K562 (cell line): ENCODE data around the gene PDCD1. TPM values are rescaled to one million over a fixed set of nuclear protein-coding genes. Genes with fewer than 3 reads are reported as not detected.

Experiments used
- E2F3 ChIP-seq: fragments of 250-450 bp; sonication (Bioruptor Pico); IDR thresholded peaks from 2 replicates; pipeline ENCODE4 v1.4.0; 2020; ENCODE audit warnings: mild to moderate bottlenecking
- FOXJ2 ChIP-seq: fragments of 200-800 bp; sonication (Bioruptor generic); IDR thresholded peaks from 2 replicates; pipeline ENCODE4 v1.6.1; 2016; ENCODE audit warnings: missing genetic modification characterization, missing compliant biosample characterization
- HNRNPK ChIP-seq: fragments of 200-400 bp; formaldehyde crosslinking; IDR thresholded peaks from one replicate; pipeline ENCODE4 v1.6.1; 2018; ENCODE audit warnings: mild to moderate bottlenecking, low read depth, low read length; ENCODE audit not compliant: poor library complexity, severe bottlenecking
- NFIC ChIP-seq: fragments of 450-650 bp; IDR thresholded peaks from 2 replicates; pipeline ENCODE4 v1.6.1; 2017; ENCODE audit warnings: mild to moderate bottlenecking, inconsistent platforms
- NONO ChIP-seq, 2 experiments: fragments of 200-400 bp in 1 of 2; fragments of 450-650 bp in 1 of 2; formaldehyde crosslinking in 1 of 2; IDR thresholded peaks; 2 replicates each; pipeline ENCODE4 v1.6.1; 2017; ENCODE audit warnings: low read depth in 2 of 2, mild to moderate bottlenecking in 2 of 2, moderate library complexity in 2 of 2, low read length in 1 of 2
- NR2C2 ChIP-seq, 2 experiments: fragments of 200-800 bp in 1 of 2; sonication (Bioruptor generic) in 1 of 2; sonication (generic) in 1 of 2; formaldehyde crosslinking in 1 of 2; IDR thresholded peaks; 2 replicates each; pipeline versions ENCODE4 v1.6.1 to v1.8.0; 2016 to 2022; ENCODE audit warnings: mild to moderate bottlenecking in 1 of 2, missing compliant biosample characterization in 1 of 2, missing genetic modification characterization in 1 of 2, missing genetic modification reagents in 1 of 2
- PHF21A ChIP-seq: fragments of 450-650 bp; IDR thresholded peaks from 2 replicates; pipeline ENCODE4 v1.6.1; 2017; ENCODE audit warnings: low read depth, borderline replicate concordance
- POLR2A ChIP-seq: fragments of 450-650 bp; conservative IDR thresholded peaks from 2 replicates; pipeline ENCODE4 v1.6.1; 2016
- PURB ChIP-seq: sonication (generic); formaldehyde crosslinking; IDR thresholded peaks from 2 replicates; pipeline ENCODE4 v1.9.0; 2021; ENCODE audit warnings: low read depth, mild to moderate bottlenecking, missing genetic modification reagents
- SAFB ChIP-seq: fragments of 200-400 bp; formaldehyde crosslinking; IDR thresholded peaks from 2 replicates; pipeline ENCODE4 v1.6.1; 2017; ENCODE audit warnings: low read depth, low read length, borderline replicate concordance
- SMAD1 ChIP-seq: fragments of 150-350 bp; IDR thresholded peaks from 2 replicates; pipeline ENCODE4 v1.6.1; 2014; ENCODE audit warnings: low read length, low read depth; ENCODE audit not compliant: partially characterized antibody
- ZNF146 ChIP-seq: IDR thresholded peaks from one replicate; pipeline ENCODE4 v1.6.1; 2018; ENCODE audit warnings: missing compliant biosample characterization; ENCODE audit not compliant: unreplicated experiment
- ZNF197 ChIP-seq: fragments of 200-800 bp; sonication (Bioruptor generic); IDR thresholded peaks from 2 replicates; pipeline ENCODE4 v1.6.1; 2016; ENCODE audit warnings: low read depth, missing genetic modification characterization, missing compliant biosample characterization
- ZNF830 ChIP-seq: fragments of 250-450 bp; sonication (Bioruptor Pico); IDR thresholded peaks from 2 replicates; pipeline ENCODE4 v1.5.0; 2021; ENCODE audit warnings: mild to moderate bottlenecking
- polyA plus RNA-seq, 8 experiments: library from polyadenylated mRNA; depleted of rRNA in 4 of 8; stranded (reverse) in 5 of 8; unstranded in 3 of 8; fragments of >200 nt; fragmentation: Nextera tagmentation in 2 of 8; fragmentation: Illumina TruSeq in 1 of 8; extraction: Ambion mirVana in 2 of 8; extraction: Trizol in 1 of 8; gene quantifications; 2 replicates each; pipeline versions ENCODE4 v1.2.1 to v1.2.3, GENCODE V29; 2011 to 2014; ENCODE audit warnings: inconsistent platforms in 1 of 8, missing spikeins in 1 of 8
- total RNA-seq, 7 experiments: library from RNA; depleted of rRNA in 6 of 7; stranded (reverse); fragments of >200 nt in 6 of 7; fragmentation: Illumina TruSeq in 2 of 7; extraction: Trizol in 2 of 7; gene quantifications; 2 replicates each; pipeline versions ENCODE4 v1.2.1 to v1.2.3, GENCODE V29; 2011 to 2021; ENCODE audit warnings: low replicate concordance in 1 of 7
- TF ChIP-seq, protein P1 (sequence below): fragments of 450-650 bp; IDR thresholded peaks from 2 replicates; pipeline ENCODE4 v1.6.1; 2016
- TF ChIP-seq, protein P2 (sequence below): fragments of 200-800 bp; sonication (Bioruptor generic); IDR thresholded peaks from 2 replicates; pipeline ENCODE4 v1.6.1; 2017; ENCODE audit warnings: missing genetic modification characterization, missing compliant biosample characterization
- TF ChIP-seq, protein P3 (sequence below): fragments of 450-650 bp; IDR thresholded peaks from 2 replicates; pipeline ENCODE4 v1.6.1; 2014; ENCODE audit warnings: low read depth, mild to moderate bottlenecking, moderate library complexity, borderline replicate concordance
- TF ChIP-seq, protein P4 (sequence below), 2 experiments: fragments of 450-650 bp in 1 of 2; sonication (generic) in 1 of 2; formaldehyde crosslinking in 1 of 2; IDR thresholded peaks in 1 of 2; conservative IDR thresholded peaks in 1 of 2; 2 replicates each; pipeline versions ENCODE4 v1.6.1 to v1.8.1; 2016 to 2023; ENCODE audit warnings: mild to moderate bottlenecking in 2 of 2, moderate library complexity in 2 of 2, inconsistent platforms in 1 of 2, missing genetic modification reagents in 1 of 2
- TF ChIP-seq, protein P5 (sequence below): fragments of 250-450 bp; sonication (Bioruptor Pico); IDR thresholded peaks from 2 replicates; pipeline ENCODE4 v1.5.0; 2021; ENCODE audit warnings: mild to moderate bottlenecking, borderline replicate concordance

Gene PDCD1
- total and polyA plus RNA-seq, 9 of the 15 experiments (the other 6 are each of a cell fraction or from before 2014, with no cell fraction given) = 0.15 to 2.5 (median 1.0) TPM; not detected in 2

- TF ChIP-seq, protein P1, sequence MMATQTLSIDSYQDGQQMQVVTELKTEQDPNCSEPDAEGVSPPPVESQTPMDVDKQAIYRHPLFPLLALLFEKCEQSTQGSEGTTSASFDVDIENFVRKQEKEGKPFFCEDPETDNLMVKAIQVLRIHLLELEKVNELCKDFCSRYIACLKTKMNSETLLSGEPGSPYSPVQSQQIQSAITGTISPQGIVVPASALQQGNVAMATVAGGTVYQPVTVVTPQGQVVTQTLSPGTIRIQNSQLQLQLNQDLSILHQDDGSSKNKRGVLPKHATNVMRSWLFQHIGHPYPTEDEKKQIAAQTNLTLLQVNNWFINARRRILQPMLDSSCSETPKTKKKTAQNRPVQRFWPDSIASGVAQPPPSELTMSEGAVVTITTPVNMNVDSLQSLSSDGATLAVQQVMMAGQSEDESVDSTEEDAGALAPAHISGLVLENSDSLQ = peak; percentile 56
- TF ChIP-seq SMAD1 (no peak), FOXJ2 (tag) (no peak), E2F3 (0 out of 2 replicates have a peak, but pooled peaks have one; percentile 19), PURB (CRISPR knock-in tag) (no peak), POLR2A (peak; percentile 53; the same call in 1 of the 2 replicates), NFIC (no peak), ZNF830 (no peak), ZNF197 (CRISPR knock-in tag) (no peak), PHF21A (no peak), ZNF146 (no peak), SAFB (0 out of 2 replicates have a peak, but pooled peaks have one; percentile 28), NR2C2 (CRISPR knock-in tag; IDR thresholded peaks at IDR 0.05) (0 out of 2 replicates have a peak, but pooled peaks have one; percentile 23), NR2C2 (tag; IDR thresholded peaks at IDR 0.05) (no peak), HNRNPK (no peak), NONO (IDR thresholded peaks at IDR 0.05; ENCODE audit: low read depth in 2 of 2, low read length in 1 of 2) (peak in 1 of 2 experiments; percentile 69; a peak in 1 of 4 replicates)
- TF ChIP-seq, protein P2, sequence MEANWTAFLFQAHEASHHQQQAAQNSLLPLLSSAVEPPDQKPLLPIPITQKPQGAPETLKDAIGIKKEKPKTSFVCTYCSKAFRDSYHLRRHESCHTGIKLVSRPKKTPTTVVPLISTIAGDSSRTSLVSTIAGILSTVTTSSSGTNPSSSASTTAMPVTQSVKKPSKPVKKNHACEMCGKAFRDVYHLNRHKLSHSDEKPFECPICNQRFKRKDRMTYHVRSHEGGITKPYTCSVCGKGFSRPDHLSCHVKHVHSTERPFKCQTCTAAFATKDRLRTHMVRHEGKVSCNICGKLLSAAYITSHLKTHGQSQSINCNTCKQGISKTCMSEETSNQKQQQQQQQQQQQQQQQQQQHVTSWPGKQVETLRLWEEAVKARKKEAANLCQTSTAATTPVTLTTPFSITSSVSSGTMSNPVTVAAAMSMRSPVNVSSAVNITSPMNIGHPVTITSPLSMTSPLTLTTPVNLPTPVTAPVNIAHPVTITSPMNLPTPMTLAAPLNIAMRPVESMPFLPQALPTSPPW (CRISPR knock-in tag) = peak; percentile 76
- TF ChIP-seq, protein P3, sequence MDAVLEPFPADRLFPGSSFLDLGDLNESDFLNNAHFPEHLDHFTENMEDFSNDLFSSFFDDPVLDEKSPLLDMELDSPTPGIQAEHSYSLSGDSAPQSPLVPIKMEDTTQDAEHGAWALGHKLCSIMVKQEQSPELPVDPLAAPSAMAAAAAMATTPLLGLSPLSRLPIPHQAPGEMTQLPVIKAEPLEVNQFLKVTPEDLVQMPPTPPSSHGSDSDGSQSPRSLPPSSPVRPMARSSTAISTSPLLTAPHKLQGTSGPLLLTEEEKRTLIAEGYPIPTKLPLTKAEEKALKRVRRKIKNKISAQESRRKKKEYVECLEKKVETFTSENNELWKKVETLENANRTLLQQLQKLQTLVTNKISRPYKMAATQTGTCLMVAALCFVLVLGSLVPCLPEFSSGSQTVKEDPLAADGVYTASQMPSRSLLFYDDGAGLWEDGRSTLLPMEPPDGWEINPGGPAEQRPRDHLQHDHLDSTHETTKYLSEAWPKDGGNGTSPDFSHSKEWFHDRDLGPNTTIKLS = peak; percentile 23; the same call in 1 of the 2 replicates
- TF ChIP-seq, protein P4, sequence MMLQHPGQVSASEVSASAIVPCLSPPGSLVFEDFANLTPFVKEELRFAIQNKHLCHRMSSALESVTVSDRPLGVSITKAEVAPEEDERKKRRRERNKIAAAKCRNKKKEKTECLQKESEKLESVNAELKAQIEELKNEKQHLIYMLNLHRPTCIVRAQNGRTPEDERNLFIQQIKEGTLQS (IDR thresholded peaks at IDR 0.05) = no peak
- TF ChIP-seq, protein P4 (CRISPR knock-in tag; conservative IDR thresholded peaks at IDR 0.05) = peak; percentile 72; the same call in 1 of the 2 replicates
- TF ChIP-seq, protein P5, sequence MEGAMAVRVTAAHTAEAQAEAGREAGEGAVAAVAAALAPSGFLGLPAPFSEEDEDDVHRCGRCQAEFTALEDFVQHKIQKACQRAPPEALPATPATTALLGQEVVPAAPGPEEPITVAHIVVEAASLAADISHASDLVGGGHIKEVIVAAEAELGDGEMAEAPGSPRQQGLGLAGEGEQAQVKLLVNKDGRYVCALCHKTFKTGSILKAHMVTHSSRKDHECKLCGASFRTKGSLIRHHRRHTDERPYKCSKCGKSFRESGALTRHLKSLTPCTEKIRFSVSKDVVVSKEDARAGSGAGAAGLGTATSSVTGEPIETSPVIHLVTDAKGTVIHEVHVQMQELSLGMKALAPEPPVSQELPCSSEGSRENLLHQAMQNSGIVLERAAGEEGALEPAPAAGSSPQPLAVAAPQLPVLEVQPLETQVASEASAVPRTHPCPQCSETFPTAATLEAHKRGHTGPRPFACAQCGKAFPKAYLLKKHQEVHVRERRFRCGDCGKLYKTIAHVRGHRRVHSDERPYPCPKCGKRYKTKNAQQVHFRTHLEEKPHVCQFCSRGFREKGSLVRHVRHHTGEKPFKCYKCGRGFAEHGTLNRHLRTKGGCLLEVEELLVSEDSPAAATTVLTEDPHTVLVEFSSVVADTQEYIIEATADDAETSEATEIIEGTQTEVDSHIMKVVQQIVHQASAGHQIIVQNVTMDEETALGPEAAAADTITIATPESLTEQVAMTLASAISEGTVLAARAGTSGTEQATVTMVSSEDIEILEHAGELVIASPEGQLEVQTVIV (CRISPR knock-in tag) = no peak
Measured at GRCh38 chr2:241844066-241844728, 14.5 kb downstream of the PDCD1 start (continued).
